Body of pancreas (tissue), 4 donors: Measurements from ENCODE around the gene TMEM95.

Experiments used
- POLR2A ChIP-seq, 3 donors: fragments of 450-650 bp; IDR thresholded peaks; one replicate each; pipeline ENCODE4 v1.6.1; 2016; ENCODE audit warnings: antibody characterized with exemption in 3 of 3, mild to moderate bottlenecking in 2 of 3
- TF ChIP-seq, protein P1 (sequence below), 7 experiments: fragments of 450-650 bp in 4 of 7; fragments of 200-600 bp in 3 of 7; sonication (generic) in 3 of 7; IDR thresholded peaks; one replicate each; pipeline ENCODE4 v1.5.1; 2016 to 2019; ENCODE audit warnings: antibody characterized with exemption in 7 of 7

DNA sequence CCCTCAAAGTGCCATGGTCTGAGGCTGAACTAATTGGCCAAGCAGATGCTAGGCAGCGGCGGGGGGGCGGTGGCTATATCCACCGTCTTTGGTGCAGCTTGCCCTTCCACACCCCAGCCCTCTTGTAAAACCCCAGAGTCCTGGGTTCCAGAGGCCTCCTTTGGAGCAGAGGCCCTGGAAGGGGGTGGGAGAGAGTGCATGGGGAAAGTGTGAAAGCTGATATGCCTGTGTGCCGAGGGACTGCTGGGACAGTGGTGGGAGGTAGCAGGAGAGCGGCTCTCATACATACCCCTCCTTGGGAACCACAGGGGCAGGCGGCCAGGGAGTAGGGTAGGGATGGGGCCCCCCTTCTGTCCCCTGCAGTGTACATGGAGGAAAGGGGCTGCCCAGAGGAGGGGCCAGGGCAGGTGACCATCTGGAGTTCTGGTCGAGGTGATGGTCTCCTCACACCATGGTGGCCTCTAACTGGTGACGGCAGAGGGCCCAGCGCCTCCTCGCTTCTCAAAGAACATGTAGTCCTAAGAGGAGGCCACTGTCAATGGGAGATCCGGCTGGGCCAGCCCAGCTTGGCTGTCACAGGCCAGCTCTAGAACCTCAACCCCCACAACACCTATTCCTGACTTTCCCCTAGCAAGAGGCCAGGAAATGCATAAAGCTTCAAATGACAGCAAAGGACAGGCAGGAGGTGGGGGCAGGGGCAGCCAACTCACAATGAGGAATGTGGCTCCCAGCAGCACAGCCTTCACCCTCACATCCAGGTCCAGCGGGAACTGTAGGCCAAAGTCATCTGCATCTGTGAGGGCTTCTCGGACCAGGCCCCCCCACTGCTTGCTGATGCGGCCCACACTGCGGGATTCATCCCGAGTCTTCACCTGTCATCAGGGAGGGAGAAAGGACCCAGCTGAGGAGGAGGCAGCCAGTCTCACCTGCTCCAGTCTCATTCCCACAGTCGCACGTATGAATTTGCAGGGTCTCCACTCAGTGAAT is 35.3 kb downstream of the TMEM95 start:
- TF ChIP-seq, protein P1, sequence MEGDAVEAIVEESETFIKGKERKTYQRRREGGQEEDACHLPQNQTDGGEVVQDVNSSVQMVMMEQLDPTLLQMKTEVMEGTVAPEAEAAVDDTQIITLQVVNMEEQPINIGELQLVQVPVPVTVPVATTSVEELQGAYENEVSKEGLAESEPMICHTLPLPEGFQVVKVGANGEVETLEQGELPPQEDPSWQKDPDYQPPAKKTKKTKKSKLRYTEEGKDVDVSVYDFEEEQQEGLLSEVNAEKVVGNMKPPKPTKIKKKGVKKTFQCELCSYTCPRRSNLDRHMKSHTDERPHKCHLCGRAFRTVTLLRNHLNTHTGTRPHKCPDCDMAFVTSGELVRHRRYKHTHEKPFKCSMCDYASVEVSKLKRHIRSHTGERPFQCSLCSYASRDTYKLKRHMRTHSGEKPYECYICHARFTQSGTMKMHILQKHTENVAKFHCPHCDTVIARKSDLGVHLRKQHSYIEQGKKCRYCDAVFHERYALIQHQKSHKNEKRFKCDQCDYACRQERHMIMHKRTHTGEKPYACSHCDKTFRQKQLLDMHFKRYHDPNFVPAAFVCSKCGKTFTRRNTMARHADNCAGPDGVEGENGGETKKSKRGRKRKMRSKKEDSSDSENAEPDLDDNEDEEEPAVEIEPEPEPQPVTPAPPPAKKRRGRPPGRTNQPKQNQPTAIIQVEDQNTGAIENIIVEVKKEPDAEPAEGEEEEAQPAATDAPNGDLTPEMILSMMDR (IDR thresholded peaks at IDR 0.05) = no peak
- no peak for TF ChIP-seq POLR2A (IDR thresholded peaks at IDR 0.05)
